Testis (tissue), 2 donors: ENCODE data around the gene NTMT1.

Experiments used
- CTCF ChIP-seq, 3 experiments: fragments of 450-650 bp in 2 of 3; fragments of 200-600 bp in 1 of 3; sonication (generic) in 1 of 3; IDR thresholded peaks; one replicate each; pipeline ENCODE4 v1.5.1; 2016 to 2019; ENCODE audit warnings: antibody characterized with exemption in 3 of 3, mild to moderate bottlenecking in 2 of 3, moderate library complexity in 1 of 3
- POLR2A ChIP-seq: fragments of 450-650 bp; IDR thresholded peaks from one replicate; pipeline ENCODE4 v1.6.1; 2017; ENCODE audit warnings: antibody characterized with exemption, mild to moderate bottlenecking, moderate library complexity

- TF ChIP-seq CTCF (IDR thresholded peaks at IDR 0.05) (no peak), POLR2A (no peak)
Observed at GRCh38 chr9:129586245-129586644, 39.7 kb upstream of the NTMT1 start.
